NCI-H2171 treated with DMSO at 0.1 percent for 48 hours (cell line): ENCODE results near the gene HSF2.

Experiments used
- DNase-seq: peaks from one replicate; lab custom pipeline; 2025; lab: John Stamatoyannopoulos, UW

The HSF2 gene

GRCh38 chr6:122400121-122400450 is 634 bp downstream of the HSF2 start:
- peak; percentile 13 for DNase-seq

GRCh38 chr6:122400462-122401089 is 1.1 kb downstream of the HSF2 start:
- no peak for DNase-seq

- no peak for DNase-seq
These were observed 1.7 kb downstream of the HSF2 start for GRCh38 chr6:122401104-122401503.

- no peak for DNase-seq
These were observed 5.0 kb downstream of the HSF2 start for GRCh38 chr6:122404444-122404843.

- no peak for DNase-seq
These were observed 6.0 kb downstream of the HSF2 start for GRCh38 chr6:122405417-122405816.

GRCh38 chr6:122406187-122406586 is 6.7 kb downstream of the HSF2 start:
- peak; percentile 6 for DNase-seq

GRCh38 chr6:122407712-122408111 is 8.3 kb downstream of the HSF2 start:
- DNase-seq, result no peak

- DNase-seq, result no peak
These were observed 8.8 kb downstream of the HSF2 start for GRCh38 chr6:122408240-122408639.

GRCh38 chr6:122408702-122409458 is 9.4 kb downstream of the HSF2 start:
- DNase-seq, result peak; percentile 6

- DNase-seq, result no peak
These were observed 12.5 kb downstream of the HSF2 start for GRCh38 chr6:122412001-122412400.

GRCh38 chr6:122416825-122417224 is 17.4 kb downstream of the HSF2 start:
- DNase-seq, result no peak

GRCh38 chr6:122422003-122422402 is 22.6 kb downstream of the HSF2 start:
- DNase-seq, result no peak

- no peak for DNase-seq
These were observed 23.3 kb downstream of the HSF2 start for GRCh38 chr6:122422614-122423267.

- no peak for DNase-seq
These were observed 24.3 kb downstream of the HSF2 start for GRCh38 chr6:122423734-122424133.

- DNase-seq, result no peak
These were observed 27.1 kb downstream of the HSF2 start for GRCh38 chr6:122426597-122426996.

- no peak for DNase-seq
These were observed 29.3 kb downstream of the HSF2 start for GRCh38 chr6:122428781-122429180.

GRCh38 chr6:122429323-122429722 is 29.9 kb downstream of the HSF2 start:
- no peak for DNase-seq

GRCh38 chr6:122431780-122432179 is 32.3 kb downstream of the HSF2 start:
- no peak for DNase-seq

- no peak for DNase-seq
These were observed 33.4 kb downstream of the HSF2 start for GRCh38 chr6:122432816-122433215.

- no peak for DNase-seq
These were observed 39.5 kb downstream of the HSF2 start for GRCh38 chr6:122438975-122439374.

GRCh38 chr6:122445274-122445673 is 45.8 kb downstream of the HSF2 start:
- no peak for DNase-seq

- no peak for DNase-seq
These were observed 49.6 kb downstream of the HSF2 start for GRCh38 chr6:122449069-122449468.

- DNase-seq, result no peak
These were observed 53.1 kb downstream of the HSF2 start for GRCh38 chr6:122452509-122452908.
